NCI-H226 (cell line): ENCODE data around the gene CCL17.
"Not testable (repeated sequence)": the region's sequence is repeated elsewhere in the genome, so short reads cannot be mapped to it uniquely, and the experiment has no call there.

Source experiments
- DNase-seq: peaks from one replicate; pipeline ENCODE4 v3.0.0-alpha.2; 2015

The CCL17 gene

GRCh38 chr16:57379579-57379978 is 25.0 kb upstream of the CCL17 start:
- DNase-seq = peak; percentile 87

GRCh38 chr16:57380671-57381462 is 23.7 kb upstream of the CCL17 start:
- peak; percentile 35 for DNase-seq

GRCh38 chr16:57381791-57382534 is 22.6 kb upstream of the CCL17 start:
- DNase-seq = no peak

- DNase-seq = no peak
Observed at GRCh38 chr16:57382535-57383275, 21.9 kb upstream of the CCL17 start.

- peak; percentile 54 for DNase-seq
Observed at GRCh38 chr16:57383276-57384247, 21.0 kb upstream of the CCL17 start.

- no peak for DNase-seq
Observed at GRCh38 chr16:57384248-57385070, 20.1 kb upstream of the CCL17 start.

GRCh38 chr16:57385083-57385482 is 19.5 kb upstream of the CCL17 start:
- DNase-seq = no peak

- DNase-seq = no peak
Observed at GRCh38 chr16:57386381-57386951, 18.1 kb upstream of the CCL17 start.

DNA sequence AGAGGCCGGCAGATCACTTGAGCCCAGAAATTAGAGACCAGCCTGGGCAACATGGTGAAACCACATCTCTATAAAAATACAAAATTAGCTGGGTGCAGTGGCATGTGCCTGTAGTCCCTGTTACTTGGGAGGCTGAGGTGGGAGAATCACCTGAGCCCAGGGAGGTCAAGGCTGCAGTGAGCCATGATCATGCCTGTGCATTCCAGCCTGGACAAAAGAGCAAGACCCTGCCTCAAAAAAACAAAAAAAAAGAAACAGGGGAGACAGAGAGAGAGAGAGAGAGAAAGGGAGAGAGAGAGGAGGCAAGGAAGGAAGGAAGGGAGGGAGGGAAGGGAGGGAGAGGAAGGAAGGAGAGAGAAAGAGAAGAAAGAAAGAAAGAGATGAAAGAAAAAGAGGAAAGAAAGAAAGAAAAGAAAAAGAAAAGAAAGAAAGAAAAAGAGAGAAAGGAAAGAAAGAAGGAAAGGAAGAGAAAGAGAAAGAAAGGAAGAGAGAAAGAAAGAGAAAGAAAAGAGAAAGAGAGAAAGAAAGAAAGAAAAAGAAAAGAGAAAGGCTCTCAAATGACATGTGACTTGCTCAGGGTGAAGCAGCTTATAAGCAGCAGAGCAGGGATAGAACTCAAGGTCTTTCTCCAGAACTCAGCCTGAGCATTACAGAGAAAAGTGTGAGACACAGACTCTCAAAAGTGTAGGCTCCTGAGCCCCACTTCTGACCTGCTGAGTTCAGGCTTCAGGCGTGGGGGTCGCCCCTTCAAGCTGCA is 16.8 kb upstream of the CCL17 start:
- no peak for DNase-seq

GRCh38 chr16:57388359-57389086 is 16.0 kb upstream of the CCL17 start:
- DNase-seq = no peak

GRCh38 chr16:57389087-57389468 is 15.5 kb upstream of the CCL17 start:
- DNase-seq = no peak

- DNase-seq = no peak
Observed at GRCh38 chr16:57390636-57391295, 13.8 kb upstream of the CCL17 start.

- DNase-seq = no peak
Observed at GRCh38 chr16:57391300-57391699, 13.3 kb upstream of the CCL17 start.

- DNase-seq = no peak
Observed at GRCh38 chr16:57391708-57392107, 12.9 kb upstream of the CCL17 start.

GRCh38 chr16:57392694-57393093 is 11.9 kb upstream of the CCL17 start:
- no peak for DNase-seq

GRCh38 chr16:57394444-57394843 is 10.1 kb upstream of the CCL17 start:
- no peak for DNase-seq

GRCh38 chr16:57395026-57395425 is 9.5 kb upstream of the CCL17 start:
- DNase-seq = no peak

GRCh38 chr16:57396786-57397185 is 7.8 kb upstream of the CCL17 start:
- no peak for DNase-seq

DNA sequence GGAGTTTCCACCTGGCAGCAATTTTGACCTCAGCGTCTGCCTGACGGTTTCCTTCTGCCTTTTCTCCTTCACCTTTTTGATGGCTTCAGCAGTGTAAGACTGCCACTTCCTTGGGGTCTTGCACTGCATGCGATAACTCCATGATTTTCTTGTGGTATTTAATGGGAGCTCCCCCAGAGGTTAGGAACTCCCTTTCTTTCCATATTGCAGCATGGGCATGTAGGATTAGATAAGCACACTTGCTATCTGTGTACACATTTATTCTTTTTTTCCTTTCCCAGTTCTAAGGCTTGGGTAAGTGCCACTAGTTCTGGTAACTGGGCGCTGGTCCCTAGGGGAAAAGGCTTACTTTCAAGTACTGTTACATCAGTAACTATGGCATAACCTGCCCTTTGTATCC is 7.1 kb upstream of the CCL17 start:
- DNase-seq = not testable (repeated sequence)
